Measurements from ENCODE around the gene EFEMP1. TPM values are rescaled to one million over a fixed set of nuclear protein-coding genes. Genes with fewer than 3 reads are reported as not detected.
"Not testable (repeated sequence)": the region's sequence is repeated elsewhere in the genome, so short reads cannot be mapped to it uniquely, and the experiment has no call there.

Gene EFEMP1
- total and polyA plus RNA-seq, 10 of the 15 experiments (the other 5 are each of a cell fraction or from before 2014, with no cell fraction given), result 0.27 to 1.2 (median 0.35) TPM; not detected in 6

- ATAC-seq (no peak), DNase-seq (ENCODE audit: low read depth, low spot score) (no peak), FAIRE-seq (no peak)
- no peaks in the 10 kb centered on the region for H3K9me3 ChIP-seq (replicated peaks; ENCODE audit: control insufficient read depth, insufficient read depth, low read length)
- no peak overlapping the region for H3K4me2 ChIP-seq (ENCODE audit: control insufficient read depth, insufficient read depth)
- H3K27ac ChIP-seq (ENCODE audit: control insufficient read depth, insufficient read depth), result no peak overlapping the region
- SMC1A ChIA-PET (ENCODE audit: uncharacterized antibody, unreplicated experiment), result no interaction called here
- no peak overlapping the region for H2AFZ ChIP-seq (ENCODE audit: control insufficient read depth, low read depth, low read length)
- intact Hi-C loops (cut with micrococcal nuclease; ENCODE audit: unreplicated experiment) (no loop called here), in situ Hi-C loops (cut with MboI) (no loop called here)
- TF ChIP-seq MEF2B (IDR thresholded peaks at IDR 0.05; ENCODE audit: partially characterized antibody, poor library complexity, severe bottlenecking) (no peak), ZNF24 (IDR thresholded peaks at IDR 0.05) (no peak), E2F8 (IDR thresholded peaks at IDR 0.05; ENCODE audit: low read depth, partially characterized antibody) (no peak), CBX3 (IDR thresholded peaks at IDR 0.05; ENCODE audit: borderline replicate concordance, low read depth) (no peak)
- H3K4me3 ChIP-seq, result no peak overlapping the region
- no peak overlapping the region for H3K9ac ChIP-seq (ENCODE audit: control insufficient read depth, insufficient read depth, low read length)
- RAD21 ChIA-PET (ENCODE audit: unreplicated experiment), result no interaction called here
- H3K79me2 ChIP-seq (ENCODE audit: control insufficient read depth, insufficient read depth, low read length), result no peaks in the 10 kb centered on the region
- H4K20me1 ChIP-seq (ENCODE audit: control insufficient read depth, insufficient read depth), result no peaks in the 10 kb centered on the region
- POLR2A ChIA-PET, result no interaction called here
- BruUV-seq (replicated peaks), result no TSS peak
- no peaks in the 10 kb centered on the region for H3K36me3 ChIP-seq (ENCODE audit: control insufficient read depth in 2 of 2, insufficient read depth in 2 of 2, low read length in 1 of 2)
- WGBS (ENCODE audit: insufficient coverage, insufficient replicate concordance, low lambda C conversion rate, missing lambda C conversion rate), result 0% methylated on average over 1 of the region's 1 CpG
- CTCF ChIA-PET, result no interaction called here
- no peaks in the 10 kb centered on the region for H3K27me3 ChIP-seq (replicated peaks in 1 of 2; ENCODE audit: control insufficient read depth in 2 of 2, insufficient read depth in 2 of 2, low read length in 1 of 2)
- H3K4me1 ChIP-seq (ENCODE audit: control insufficient read depth, insufficient read depth, low read length), result no peaks in the 10 kb centered on the region
These were observed 84.9 kb downstream of the EFEMP1 start for GRCh38 chr2:55838653-55839052.

GRCh38 chr2:55838117-55838516 is 85.5 kb downstream of the EFEMP1 start:
- POLR2A ChIA-PET; SMC1A ChIA-PET (ENCODE audit: uncharacterized antibody, unreplicated experiment): not testable (repeated sequence)
- 0% methylated on average over 1 of the region's 1 CpG for WGBS (ENCODE audit: insufficient coverage, insufficient replicate concordance, low lambda C conversion rate, missing lambda C conversion rate)

More at GRCh38 chr2:55838117-55838516, 85.5 kb downstream of the EFEMP1 start:
- H3K79me2 ChIP-seq (ENCODE audit: control insufficient read depth, insufficient read depth, low read length); H3K9ac ChIP-seq (ENCODE audit: control insufficient read depth, insufficient read depth, low read length); H3K4me2 ChIP-seq (ENCODE audit: control insufficient read depth, insufficient read depth); H4K20me1 ChIP-seq (ENCODE audit: control insufficient read depth, insufficient read depth); H3K4me1 ChIP-seq (ENCODE audit: control insufficient read depth, insufficient read depth, low read length); BruUV-seq (replicated peaks); H3K4me3 ChIP-seq; H3K27me3 ChIP-seq (replicated peaks in 1 of 2; ENCODE audit: control insufficient read depth in 2 of 2, insufficient read depth in 2 of 2, low read length in 1 of 2); CTCF ChIA-PET; RAD21 ChIA-PET (ENCODE audit: unreplicated experiment); H3K36me3 ChIP-seq (ENCODE audit: control insufficient read depth in 2 of 2, insufficient read depth in 2 of 2, low read length in 1 of 2); H3K9me3 ChIP-seq (replicated peaks; ENCODE audit: control insufficient read depth, insufficient read depth, low read length); intact Hi-C loops (cut with micrococcal nuclease; ENCODE audit: unreplicated experiment); H3K27ac ChIP-seq (ENCODE audit: control insufficient read depth, insufficient read depth); FAIRE-seq; in situ Hi-C loops (cut with MboI); H2AFZ ChIP-seq (ENCODE audit: control insufficient read depth, low read depth, low read length); DNase-seq (ENCODE audit: low read depth, low spot score); ATAC-seq: not testable (repeated sequence)
